ENCODE measurements around the gene LBHD2.
"Not testable (repeated sequence)": the region's sequence is repeated elsewhere in the genome, so short reads cannot be mapped to it uniquely, and the experiment has no call there.

DNA sequence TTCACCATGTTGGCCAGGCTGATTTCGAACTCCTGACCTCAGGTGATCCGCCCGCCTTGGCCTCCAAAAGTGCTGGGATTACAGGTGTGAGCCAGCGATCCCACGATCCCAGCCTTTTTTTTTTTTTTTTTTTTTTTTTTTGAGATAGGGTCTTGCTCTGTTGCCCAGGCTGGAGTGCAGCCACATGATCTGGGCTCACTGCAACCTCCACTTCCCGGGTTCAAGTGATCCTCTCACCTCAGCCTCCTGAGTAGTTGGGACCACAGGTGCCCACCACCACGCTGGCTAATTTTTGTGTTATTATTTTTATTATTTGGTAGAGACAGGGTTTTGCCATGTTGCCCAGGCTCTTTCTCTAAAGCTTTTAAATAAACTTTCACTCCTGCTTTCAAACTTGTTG is 33.5 kb downstream of the LBHD2 start:
- TF ChIP-seq, protein P1, sequence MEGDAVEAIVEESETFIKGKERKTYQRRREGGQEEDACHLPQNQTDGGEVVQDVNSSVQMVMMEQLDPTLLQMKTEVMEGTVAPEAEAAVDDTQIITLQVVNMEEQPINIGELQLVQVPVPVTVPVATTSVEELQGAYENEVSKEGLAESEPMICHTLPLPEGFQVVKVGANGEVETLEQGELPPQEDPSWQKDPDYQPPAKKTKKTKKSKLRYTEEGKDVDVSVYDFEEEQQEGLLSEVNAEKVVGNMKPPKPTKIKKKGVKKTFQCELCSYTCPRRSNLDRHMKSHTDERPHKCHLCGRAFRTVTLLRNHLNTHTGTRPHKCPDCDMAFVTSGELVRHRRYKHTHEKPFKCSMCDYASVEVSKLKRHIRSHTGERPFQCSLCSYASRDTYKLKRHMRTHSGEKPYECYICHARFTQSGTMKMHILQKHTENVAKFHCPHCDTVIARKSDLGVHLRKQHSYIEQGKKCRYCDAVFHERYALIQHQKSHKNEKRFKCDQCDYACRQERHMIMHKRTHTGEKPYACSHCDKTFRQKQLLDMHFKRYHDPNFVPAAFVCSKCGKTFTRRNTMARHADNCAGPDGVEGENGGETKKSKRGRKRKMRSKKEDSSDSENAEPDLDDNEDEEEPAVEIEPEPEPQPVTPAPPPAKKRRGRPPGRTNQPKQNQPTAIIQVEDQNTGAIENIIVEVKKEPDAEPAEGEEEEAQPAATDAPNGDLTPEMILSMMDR (IDR thresholded peaks at IDR 0.05): not testable (repeated sequence)
- not testable (repeated sequence) for TF ChIP-seq EP300, POLR2A (IDR thresholded peaks at IDR 0.05)
